GM12878 (cell line): ENCODE results near the gene LGALS3BP.

Experiments used
- ATF2 ChIP-seq: IDR thresholded peaks from 2 replicates; pipeline ENCODE4 v1.6.1; 2012; ENCODE audit warnings: low read length, inconsistent platforms
- CTCF ChIP-seq, 3 experiments: IDR thresholded peaks in 2 of 3; conservative IDR thresholded peaks in 1 of 3; 2 replicates each; pipeline ENCODE4 v1.5.1; 2011; ENCODE audit warnings: low read depth in 3 of 3, low read length in 3 of 3, mild to moderate bottlenecking in 3 of 3, control low read depth in 2 of 3, moderate library complexity in 2 of 3, inconsistent platforms in 1 of 3, mixed read lengths in 1 of 3; ENCODE audit not compliant: control insufficient read depth in 2 of 3, insufficient read depth in 1 of 3; ENCODE audit errors: extremely low read depth in 1 of 3
- EP300 ChIP-seq, 2 experiments: fragments of 150-350 bp in 1 of 2; IDR thresholded peaks; 2 replicates each; pipeline ENCODE4 v1.6.1; 2011 to 2012; ENCODE audit warnings: low read depth in 2 of 2, low read length in 2 of 2, borderline replicate concordance in 1 of 2, improper control_type of control experiment in 1 of 2, inconsistent platforms in 1 of 2; ENCODE audit not compliant: control insufficient read depth in 1 of 2
- EZH2 ChIP-seq: IDR thresholded peaks from 2 replicates; pipeline ENCODE4 v1.6.1; 2012; ENCODE audit warnings: low read depth, mild to moderate bottlenecking, control low read depth, inconsistent platforms, low read length, borderline replicate concordance; ENCODE audit not compliant: control insufficient read depth
- FOS ChIP-seq: IDR thresholded peaks from 3 replicates; pipeline ENCODE4 v1.6.1; 2011; ENCODE audit warnings: borderline replicate concordance; ENCODE audit not compliant: insufficient read length; ENCODE audit errors: extremely low read depth
- GABPA ChIP-seq: IDR thresholded peaks from 2 replicates; pipeline ENCODE4 v1.6.1; 2014; ENCODE audit warnings: antibody characterized with exemption, low read depth, mild to moderate bottlenecking, inconsistent platforms
- MYC ChIP-seq: IDR thresholded peaks from 2 replicates; pipeline ENCODE4 v1.6.1; 2011; ENCODE audit warnings: mild to moderate bottlenecking, low read length, moderate library complexity, inconsistent platforms; ENCODE audit not compliant: insufficient read depth, insufficient replicate concordance, insufficient read length, severe bottlenecking
- RAD51 ChIP-seq: fragments of 450-650 bp; IDR thresholded peaks from 2 replicates; pipeline ENCODE4 v1.6.1; 2016; ENCODE audit warnings: moderate library complexity, mild to moderate bottlenecking, inconsistent platforms
- REST ChIP-seq: IDR thresholded peaks from 2 replicates; pipeline ENCODE4 v1.6.1; 2012; ENCODE audit warnings: mild to moderate bottlenecking, low read depth, low read length
- SP1 ChIP-seq: IDR thresholded peaks from one replicate; pipeline ENCODE4 v1.6.1; 2011; ENCODE audit warnings: low read depth, low read length
- SRF ChIP-seq, 2 experiments: IDR thresholded peaks; 2 replicates each; pipeline ENCODE4 v1.6.1; 2011; ENCODE audit warnings: low read depth in 2 of 2, low read length in 2 of 2, mild to moderate bottlenecking in 1 of 2, moderate library complexity in 1 of 2

- no peak for TF ChIP-seq MYC
- TF ChIP-seq CTCF (IDR thresholded peaks at IDR 0.05 in 2 of 3, conservative IDR thresholded peaks at IDR 0.05 in 1 of 3; ENCODE audit: control insufficient read depth in 2 of 3, extremely low read depth in 1 of 3, insufficient read depth in 1 of 3, low read depth in 3 of 3, low read length in 3 of 3): no peak
- TF ChIP-seq SP1: no peak
- no peak for TF ChIP-seq GABPA
- no peak for TF ChIP-seq FOS
- no peak for TF ChIP-seq SRF (IDR thresholded peaks at IDR 0.05; ENCODE audit: low read depth in 2 of 2, low read length in 2 of 2)
- TF ChIP-seq EP300 (IDR thresholded peaks at IDR 0.05; ENCODE audit: borderline replicate concordance in 1 of 2, control insufficient read depth in 1 of 2, low read depth in 2 of 2, low read length in 2 of 2): no peak
- no peak for TF ChIP-seq EZH2
- TF ChIP-seq REST: no peak
- no peak for TF ChIP-seq ATF2
- no peak for TF ChIP-seq RAD51
Measured at GRCh38 chr17:79024901-79025737, 45.4 kb upstream of the LGALS3BP start.
